Measurements from ENCODE around the gene POU2AF1.

GRCh38 chr11:111355101-111355500 lies 24.0 kb downstream of the POU2AF1 start:
- TF ChIP-seq, protein P1, sequence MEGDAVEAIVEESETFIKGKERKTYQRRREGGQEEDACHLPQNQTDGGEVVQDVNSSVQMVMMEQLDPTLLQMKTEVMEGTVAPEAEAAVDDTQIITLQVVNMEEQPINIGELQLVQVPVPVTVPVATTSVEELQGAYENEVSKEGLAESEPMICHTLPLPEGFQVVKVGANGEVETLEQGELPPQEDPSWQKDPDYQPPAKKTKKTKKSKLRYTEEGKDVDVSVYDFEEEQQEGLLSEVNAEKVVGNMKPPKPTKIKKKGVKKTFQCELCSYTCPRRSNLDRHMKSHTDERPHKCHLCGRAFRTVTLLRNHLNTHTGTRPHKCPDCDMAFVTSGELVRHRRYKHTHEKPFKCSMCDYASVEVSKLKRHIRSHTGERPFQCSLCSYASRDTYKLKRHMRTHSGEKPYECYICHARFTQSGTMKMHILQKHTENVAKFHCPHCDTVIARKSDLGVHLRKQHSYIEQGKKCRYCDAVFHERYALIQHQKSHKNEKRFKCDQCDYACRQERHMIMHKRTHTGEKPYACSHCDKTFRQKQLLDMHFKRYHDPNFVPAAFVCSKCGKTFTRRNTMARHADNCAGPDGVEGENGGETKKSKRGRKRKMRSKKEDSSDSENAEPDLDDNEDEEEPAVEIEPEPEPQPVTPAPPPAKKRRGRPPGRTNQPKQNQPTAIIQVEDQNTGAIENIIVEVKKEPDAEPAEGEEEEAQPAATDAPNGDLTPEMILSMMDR (IDR thresholded peaks at IDR 0.05; ENCODE audit: insufficient read depth, low read length, poor library complexity, severe bottlenecking): no peak
- no peak for TF ChIP-seq EZH2phosphoT487 (conservative IDR thresholded peaks at IDR 0.05; ENCODE audit: low read length)
